Measurements from ENCODE around the gene DCAF15.

DCAF15 gene

GRCh38 chr19:13990085-13990484, 37.8 kb downstream of the DCAF15 start:
- Histone ChIP-seq H3K4ac (ENCODE audit: low read depth in 1 of 2, low read length in 2 of 2) (no peak overlapping the region), H2BK15ac (ENCODE audit: low read depth, poor library complexity, severe bottlenecking) (no peak overlapping the region), H3K27ac (ENCODE audit: low read length, poor library complexity, severe bottlenecking) (no peak overlapping the region), H3K9ac (ENCODE audit: low read length) (no peak overlapping the region), H3K9me3 (ENCODE audit: control insufficient read depth, low read length) (no peaks in the 10 kb centered on the region), H3K23ac (ENCODE audit: low read length in 2 of 2) (no peak overlapping the region), H2AFZ (ENCODE audit: low read depth, low read length) (no peak overlapping the region), H2BK120ac (ENCODE audit: low read depth, low read length) (no peak overlapping the region), H2BK5ac (ENCODE audit: low read depth, low read length, poor library complexity, severe bottlenecking) (no peak overlapping the region), H4K8ac (ENCODE audit: low read length) (no peak overlapping the region), H2AK5ac (ENCODE audit: low read length, severe bottlenecking) (no peak overlapping the region), H3K79me1 (replicated peaks; ENCODE audit: low read length, poor library complexity, severe bottlenecking) (peaks cover 37% of the 10 kb centered on the region), H3K18ac (ENCODE audit: low read depth in 1 of 2, low read length in 2 of 2) (no peak overlapping the region), H3K36me3 (ENCODE audit: control insufficient read depth in 1 of 2, insufficient read depth in 2 of 2, low read depth in 1 of 2, low read length in 2 of 2) (peaks cover 10 to 47% of the 10 kb centered on the region in 2 experiments), H3K4me3 (ENCODE audit: insufficient read depth in 1 of 2, low read depth in 1 of 2, low read length in 2 of 2) (no peak overlapping the region), H3K4me1 (ENCODE audit: control insufficient read depth, insufficient read depth, low read depth, low read length) (peaks cover 36% of the 10 kb centered on the region), H4K91ac (ENCODE audit: low read length) (no peak overlapping the region), H3K4me2 (ENCODE audit: low read length, poor library complexity, severe bottlenecking) (no peak overlapping the region), H3K14ac (ENCODE audit: low read length in 2 of 2) (no peak overlapping the region), H3K27me3 (ENCODE audit: control insufficient read depth in 1 of 2, insufficient read depth in 1 of 2, low read length in 2 of 2) (no peaks in the 10 kb centered on the region), H2BK12ac (ENCODE audit: low read length in 2 of 2) (no peak overlapping the region)
- DNase-seq, result no peak
- WGBS, result 92% methylated on average over 8 of the region's 8 CpGs

GRCh38 chr19:13992025-13992424, 39.7 kb downstream of the DCAF15 start:
- Histone ChIP-seq H3K27me3 (ENCODE audit: control insufficient read depth in 1 of 2, insufficient read depth in 1 of 2, low read length in 2 of 2) (no peaks in the 10 kb centered on the region), H2BK5ac (ENCODE audit: low read depth, low read length, poor library complexity, severe bottlenecking) (no peak overlapping the region), H3K4ac (ENCODE audit: low read depth in 1 of 2, low read length in 2 of 2) (no peak overlapping the region), H3K79me1 (replicated peaks; ENCODE audit: low read length, poor library complexity, severe bottlenecking) (peaks cover 49% of the 10 kb centered on the region), H3K18ac (ENCODE audit: low read depth in 1 of 2, low read length in 2 of 2) (no peak overlapping the region), H3K9me3 (ENCODE audit: control insufficient read depth, low read length) (no peaks in the 10 kb centered on the region), H2BK15ac (ENCODE audit: low read depth, poor library complexity, severe bottlenecking) (no peak overlapping the region), H4K8ac (ENCODE audit: low read length) (no peak overlapping the region), H3K27ac (ENCODE audit: low read length, poor library complexity, severe bottlenecking) (no peak overlapping the region), H3K36me3 (ENCODE audit: control insufficient read depth in 1 of 2, insufficient read depth in 2 of 2, low read depth in 1 of 2, low read length in 2 of 2) (peaks cover 10 to 62% of the 10 kb centered on the region in 2 experiments), H3K4me3 (ENCODE audit: insufficient read depth in 1 of 2, low read depth in 1 of 2, low read length in 2 of 2) (no peak overlapping the region), H2AK5ac (ENCODE audit: low read length, severe bottlenecking) (no peak overlapping the region), H2BK12ac (ENCODE audit: low read length in 2 of 2) (no peak overlapping the region), H2AFZ (ENCODE audit: low read depth, low read length) (no peak overlapping the region), H3K9ac (ENCODE audit: low read length) (no peak overlapping the region), H3K4me2 (ENCODE audit: low read length, poor library complexity, severe bottlenecking) (no peak overlapping the region), H2BK120ac (ENCODE audit: low read depth, low read length) (no peak overlapping the region), H4K91ac (ENCODE audit: low read length) (no peak overlapping the region), H3K23ac (ENCODE audit: low read length in 2 of 2) (no peak overlapping the region), H3K14ac (ENCODE audit: low read length in 2 of 2) (no peak overlapping the region), H3K4me1 (ENCODE audit: control insufficient read depth, insufficient read depth, low read depth, low read length) (peaks cover 20% of the 10 kb centered on the region)
- WGBS, result 96% methylated on average over 7 of the region's 7 CpGs
- no peak for DNase-seq

GRCh38 chr19:13993590-13994300, 41.4 kb downstream of the DCAF15 start:
- Histone ChIP-seq H3K9ac (ENCODE audit: low read length) (peak overlapping the region; percentile 11), H3K27me3 (ENCODE audit: control insufficient read depth in 1 of 2, insufficient read depth in 1 of 2, low read length in 2 of 2) (no peaks in the 10 kb centered on the region), H3K9me3 (ENCODE audit: control insufficient read depth, low read length) (peaks cover 2% of the 10 kb centered on the region), H3K14ac (ENCODE audit: low read length in 2 of 2) (no peak overlapping the region), H4K91ac (ENCODE audit: low read length) (no peak overlapping the region), H2BK5ac (ENCODE audit: low read depth, low read length, poor library complexity, severe bottlenecking) (no peak overlapping the region), H3K79me1 (replicated peaks; ENCODE audit: low read length, poor library complexity, severe bottlenecking) (peaks cover 62% of the 10 kb centered on the region), H2BK120ac (ENCODE audit: low read depth, low read length) (no peak overlapping the region), H3K4me1 (ENCODE audit: control insufficient read depth, insufficient read depth, low read depth, low read length) (peaks cover 10% of the 10 kb centered on the region), H3K4ac (ENCODE audit: low read depth in 1 of 2, low read length in 2 of 2) (no peak overlapping the region), H4K8ac (ENCODE audit: low read length) (no peak overlapping the region), H3K23ac (ENCODE audit: low read length in 2 of 2) (no peak overlapping the region), H3K36me3 (ENCODE audit: control insufficient read depth in 1 of 2, insufficient read depth in 2 of 2, low read depth in 1 of 2, low read length in 2 of 2) (peaks cover 18 to 67% of the 10 kb centered on the region in 2 experiments), H3K18ac (ENCODE audit: low read depth in 1 of 2, low read length in 2 of 2) (no peak overlapping the region), H2BK12ac (ENCODE audit: low read length in 2 of 2) (no peak overlapping the region), H3K4me2 (ENCODE audit: low read length, poor library complexity, severe bottlenecking) (no peak overlapping the region), H3K27ac (ENCODE audit: low read length, poor library complexity, severe bottlenecking) (no peak overlapping the region), H2AK5ac (ENCODE audit: low read length, severe bottlenecking) (no peak overlapping the region), H3K4me3 (ENCODE audit: insufficient read depth in 1 of 2, low read depth in 1 of 2, low read length in 2 of 2) (no peak overlapping the region), H2BK15ac (ENCODE audit: low read depth, poor library complexity, severe bottlenecking) (no peak overlapping the region), H2AFZ (ENCODE audit: low read depth, low read length) (no peak overlapping the region)
- WGBS, result 97% methylated on average over 19 of the region's 22 CpGs
- DNase-seq, result no peak

GRCh38 chr19:13995017-13995728, 42.9 kb downstream of the DCAF15 start:
- no peak overlapping the region for H4K8ac ChIP-seq (ENCODE audit: low read length)
- DNase-seq, result no peak
- peaks cover 53% of the 10 kb centered on the region for H3K79me1 ChIP-seq (replicated peaks; ENCODE audit: low read length, poor library complexity, severe bottlenecking)
- H3K23ac ChIP-seq (ENCODE audit: low read length in 2 of 2), result no peak overlapping the region
- no peak overlapping the region for H3K4ac ChIP-seq (ENCODE audit: low read depth in 1 of 2, low read length in 2 of 2)
- no peak overlapping the region for H3K4me3 ChIP-seq (ENCODE audit: insufficient read depth in 1 of 2, low read depth in 1 of 2, low read length in 2 of 2)
- H3K27me3 ChIP-seq (ENCODE audit: control insufficient read depth in 1 of 2, insufficient read depth in 1 of 2, low read length in 2 of 2), result no peaks in the 10 kb centered on the region
- H2BK120ac ChIP-seq (ENCODE audit: low read depth, low read length), result no peak overlapping the region
- 97% methylated on average over 12 of the region's 13 CpGs for WGBS
- no peak overlapping the region for H3K14ac ChIP-seq (ENCODE audit: low read length in 2 of 2)
- H3K9ac ChIP-seq (ENCODE audit: low read length), result peak overlapping the region; percentile 43
- H3K27ac ChIP-seq (ENCODE audit: low read length, poor library complexity, severe bottlenecking), result no peak overlapping the region
- H3K4me1 ChIP-seq (ENCODE audit: control insufficient read depth, insufficient read depth, low read depth, low read length), result peaks cover 4% of the 10 kb centered on the region
- no peak overlapping the region for H2BK12ac ChIP-seq (ENCODE audit: low read length in 2 of 2)
- no peak overlapping the region for H3K18ac ChIP-seq (ENCODE audit: low read depth in 1 of 2, low read length in 2 of 2)
- H3K4me2 ChIP-seq (ENCODE audit: low read length, poor library complexity, severe bottlenecking), result no peak overlapping the region
- H4K91ac ChIP-seq (ENCODE audit: low read length), result no peak overlapping the region
- H3K9me3 ChIP-seq (ENCODE audit: control insufficient read depth, low read length), result peaks cover 10% of the 10 kb centered on the region
- peaks cover 23 to 57% of the 10 kb centered on the region in 2 experiments for H3K36me3 ChIP-seq (ENCODE audit: control insufficient read depth in 1 of 2, insufficient read depth in 2 of 2, low read depth in 1 of 2, low read length in 2 of 2)
- H2BK15ac ChIP-seq (ENCODE audit: low read depth, poor library complexity, severe bottlenecking), result no peak overlapping the region
- H2AFZ ChIP-seq (ENCODE audit: low read depth, low read length), result no peak overlapping the region
- H2AK5ac ChIP-seq (ENCODE audit: low read length, severe bottlenecking), result no peak overlapping the region
- no peak overlapping the region for H2BK5ac ChIP-seq (ENCODE audit: low read depth, low read length, poor library complexity, severe bottlenecking)

All from mesenchymal stem cell (in vitro differentiated cells and primary cell).